Measurements from ENCODE around the gene ECE1.

- TF ChIP-seq, protein P1, sequence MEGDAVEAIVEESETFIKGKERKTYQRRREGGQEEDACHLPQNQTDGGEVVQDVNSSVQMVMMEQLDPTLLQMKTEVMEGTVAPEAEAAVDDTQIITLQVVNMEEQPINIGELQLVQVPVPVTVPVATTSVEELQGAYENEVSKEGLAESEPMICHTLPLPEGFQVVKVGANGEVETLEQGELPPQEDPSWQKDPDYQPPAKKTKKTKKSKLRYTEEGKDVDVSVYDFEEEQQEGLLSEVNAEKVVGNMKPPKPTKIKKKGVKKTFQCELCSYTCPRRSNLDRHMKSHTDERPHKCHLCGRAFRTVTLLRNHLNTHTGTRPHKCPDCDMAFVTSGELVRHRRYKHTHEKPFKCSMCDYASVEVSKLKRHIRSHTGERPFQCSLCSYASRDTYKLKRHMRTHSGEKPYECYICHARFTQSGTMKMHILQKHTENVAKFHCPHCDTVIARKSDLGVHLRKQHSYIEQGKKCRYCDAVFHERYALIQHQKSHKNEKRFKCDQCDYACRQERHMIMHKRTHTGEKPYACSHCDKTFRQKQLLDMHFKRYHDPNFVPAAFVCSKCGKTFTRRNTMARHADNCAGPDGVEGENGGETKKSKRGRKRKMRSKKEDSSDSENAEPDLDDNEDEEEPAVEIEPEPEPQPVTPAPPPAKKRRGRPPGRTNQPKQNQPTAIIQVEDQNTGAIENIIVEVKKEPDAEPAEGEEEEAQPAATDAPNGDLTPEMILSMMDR (IDR thresholded peaks at IDR 0.05): no peak
- TF ChIP-seq POLR2A (IDR thresholded peaks at IDR 0.05) (no peak), EP300 (IDR thresholded peaks at IDR 0.05) (no peak)
Observed at GRCh38 chr1:21335750-21336224, 45.5 kb upstream of the ECE1 start.

Measured in ovary (tissue), 3 donors.